ENCODE data around the gene CPTP.

CPTP gene

GRCh38 chr1:1349256-1350012, 24.8 kb downstream of the CPTP start, which contains the start of gene DVL1:
Gene DVL1, minus strand, starts transcription at chr1:1349418. Its CDS starts 353 bp downstream, at chr1:1349065.
- DNase-seq (ENCODE audit: low read depth) = no peak

- no peak for DNase-seq (ENCODE audit: low read depth)
Observed at GRCh38 chr1:1351511-1352427, 27.2 kb downstream of the CPTP start.

DNA sequence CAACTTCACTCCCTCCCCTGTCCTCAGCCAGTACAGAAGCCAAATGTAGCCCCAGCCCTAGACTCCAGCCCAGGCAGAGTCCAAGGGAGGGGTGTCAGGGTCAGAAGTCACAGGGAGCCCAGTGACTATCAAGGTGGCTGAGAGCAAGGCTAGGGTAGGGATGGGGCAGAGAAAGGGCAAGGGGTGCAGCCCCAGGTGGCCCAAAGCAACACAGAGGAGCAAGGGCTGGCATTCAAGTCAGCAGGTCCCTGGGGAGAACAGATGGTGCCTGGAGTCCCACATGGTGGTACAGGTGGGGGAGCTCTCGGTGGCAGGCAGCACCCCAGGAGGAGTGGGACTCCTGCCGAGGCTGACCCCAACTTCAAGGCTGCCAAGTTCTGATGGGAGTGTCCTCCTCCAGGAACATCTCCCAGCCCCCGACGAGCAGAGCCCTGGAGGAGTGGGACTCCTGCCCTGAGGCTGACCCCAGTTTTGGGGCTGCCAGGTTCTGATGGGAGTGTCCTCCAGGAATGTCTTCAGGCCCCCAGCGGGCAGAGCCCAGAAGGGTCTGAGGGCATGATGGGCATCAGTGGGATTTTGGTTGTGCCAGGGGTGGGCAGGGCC, 28.3 kb downstream of the CPTP start:
- DNase-seq (ENCODE audit: low read depth) = no peak

DNA sequence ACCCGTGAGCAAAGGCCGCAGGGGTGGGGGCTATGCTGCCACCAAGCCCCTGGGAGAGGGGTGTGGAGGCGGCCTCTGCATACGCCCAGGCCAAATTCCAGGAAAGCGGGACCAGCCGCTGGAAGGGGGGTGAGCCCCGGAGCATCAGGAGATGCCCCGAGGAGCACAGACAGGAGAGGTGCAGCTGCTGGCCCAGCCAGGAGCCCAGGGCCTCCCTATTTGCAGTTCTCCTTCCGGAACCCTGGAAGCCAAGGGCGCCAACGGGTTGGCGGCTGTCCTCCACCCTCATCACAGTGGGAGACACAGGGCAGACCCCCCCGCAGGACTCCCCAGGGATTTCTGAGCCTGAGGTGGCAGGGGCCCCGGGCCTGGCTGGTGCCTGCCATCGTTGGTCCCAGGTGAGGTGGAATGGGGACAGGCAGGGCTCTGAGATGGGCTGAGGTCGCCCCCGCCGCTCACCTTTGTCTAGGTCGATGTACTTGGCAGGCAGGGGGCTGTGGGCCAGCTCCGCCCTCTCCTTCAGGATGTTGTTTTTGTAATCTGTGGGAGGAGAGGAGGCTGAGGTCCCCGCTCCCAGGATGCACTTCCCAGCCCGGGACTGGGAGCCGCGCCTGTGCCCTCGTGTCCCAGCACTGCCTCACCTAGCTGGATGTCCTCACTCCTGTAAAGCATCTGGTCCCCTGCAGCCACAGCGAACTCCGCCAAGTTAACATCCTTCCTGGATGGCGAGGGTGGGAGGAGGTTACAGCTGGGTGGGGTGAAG, 29.0 kb downstream of the CPTP start:
- no peak for DNase-seq (ENCODE audit: low read depth)

GRCh38 chr1:1354271-1355247, 30.0 kb downstream of the CPTP start:
- DNase-seq (ENCODE audit: low read depth) = no peak

- DNase-seq (ENCODE audit: low read depth) = no peak
Observed at GRCh38 chr1:1355416-1355815, 30.8 kb downstream of the CPTP start.

GRCh38 chr1:1356166-1356795, 31.7 kb downstream of the CPTP start:
- DNase-seq (ENCODE audit: low read depth) = no peak

GRCh38 chr1:1356796-1357401, 32.3 kb downstream of the CPTP start:
- DNase-seq (ENCODE audit: low read depth) = no peak

- DNase-seq (ENCODE audit: low read depth) = no peak
Observed at GRCh38 chr1:1357871-1358432, 33.4 kb downstream of the CPTP start.

DNA sequence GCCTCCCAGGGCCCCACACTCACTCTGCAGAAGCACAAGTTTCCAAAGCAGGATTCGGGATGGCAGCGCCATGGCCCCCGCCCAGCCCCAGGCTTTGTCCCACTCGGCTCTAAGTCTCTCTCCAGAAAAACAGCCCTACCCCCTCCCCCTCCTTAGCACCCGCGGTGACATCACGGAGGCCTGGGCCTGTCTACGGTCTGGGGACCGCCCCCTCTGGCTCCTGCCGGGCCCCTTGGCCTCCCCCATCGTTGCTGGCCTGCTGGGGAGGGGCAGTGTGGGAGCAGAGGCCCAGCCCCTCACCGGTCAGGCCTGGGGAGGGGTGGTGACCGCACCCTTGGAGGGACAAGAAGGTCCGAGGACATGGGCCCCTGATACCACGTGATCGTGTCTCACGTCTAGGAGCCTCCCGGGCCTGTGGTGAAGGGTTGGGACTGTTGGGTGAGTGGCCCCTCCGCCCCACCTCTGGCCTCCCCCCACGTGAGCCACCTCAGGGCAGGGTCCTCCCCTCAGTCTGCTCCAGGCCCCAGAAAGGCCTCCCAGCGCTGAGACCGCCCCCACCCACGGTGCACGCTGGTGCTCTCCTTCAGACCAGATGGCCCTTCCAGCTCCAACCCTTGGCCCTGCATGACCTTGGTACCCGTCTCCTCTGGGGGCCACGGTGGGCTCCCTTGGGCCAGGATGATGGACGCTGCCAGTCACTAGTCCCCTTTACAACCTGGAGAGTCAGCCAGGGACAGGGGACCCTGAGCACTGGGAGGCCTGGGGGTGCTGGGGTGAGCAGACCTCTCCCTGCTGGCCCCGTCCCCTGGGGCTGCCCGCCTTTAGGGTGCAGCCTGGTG, 34.0 kb downstream of the CPTP start, which contains the start of gene MXRA8:
Gene MXRA8 (minus strand): TSS at position 123 of the 839 bp plus-strand sequence. CDS start 51 bp downstream, at position 72.
- peak; percentile 77 for DNase-seq (ENCODE audit: low read depth)

- DNase-seq (ENCODE audit: low read depth) = no peak
Observed at GRCh38 chr1:1359308-1359663, 34.7 kb downstream of the CPTP start.

DNA sequence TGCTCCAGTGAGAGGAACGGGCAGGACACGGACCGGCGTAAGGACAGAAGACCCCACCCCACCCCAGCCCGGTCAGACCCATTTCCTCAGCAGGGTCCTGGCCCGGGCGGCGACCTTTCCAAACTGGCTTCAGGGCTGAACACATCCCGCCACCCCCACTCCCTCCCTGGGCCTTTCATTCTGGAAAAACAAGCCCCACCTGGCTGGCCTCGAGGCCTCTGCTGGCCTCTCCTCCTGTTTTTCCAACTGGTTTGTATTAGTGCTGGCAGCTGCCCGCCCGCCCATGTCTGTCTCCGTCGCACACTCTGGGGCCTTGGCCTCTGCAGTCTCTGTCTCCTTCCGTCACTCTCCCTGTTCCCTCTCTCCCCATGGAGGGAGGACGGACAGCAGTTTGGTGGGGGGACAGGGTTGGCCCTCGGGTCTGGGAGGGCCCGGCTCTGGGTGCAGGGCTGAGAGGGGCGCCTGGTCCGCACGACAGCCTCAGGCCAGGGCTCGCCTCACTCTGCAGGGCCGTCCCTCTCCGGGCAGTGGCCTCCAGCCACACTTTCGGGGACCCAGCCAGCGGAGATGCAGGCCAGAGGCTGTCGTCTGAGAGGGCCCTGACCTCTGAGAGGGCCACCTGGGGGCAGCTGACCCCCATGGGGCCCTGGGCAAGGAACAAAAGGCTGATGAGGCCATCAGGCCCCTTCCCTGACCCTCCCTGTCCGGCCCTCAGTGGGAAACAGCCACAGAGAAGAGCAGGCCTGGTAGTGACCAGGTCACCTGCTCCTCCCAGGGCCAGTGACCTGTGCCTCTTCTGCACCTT, 35.3 kb downstream of the CPTP start:
- DNase-seq (ENCODE audit: low read depth) = no peak

GRCh38 chr1:1360506-1361169, 36.0 kb downstream of the CPTP start:
- DNase-seq (ENCODE audit: low read depth) = peak; percentile 93

DNA sequence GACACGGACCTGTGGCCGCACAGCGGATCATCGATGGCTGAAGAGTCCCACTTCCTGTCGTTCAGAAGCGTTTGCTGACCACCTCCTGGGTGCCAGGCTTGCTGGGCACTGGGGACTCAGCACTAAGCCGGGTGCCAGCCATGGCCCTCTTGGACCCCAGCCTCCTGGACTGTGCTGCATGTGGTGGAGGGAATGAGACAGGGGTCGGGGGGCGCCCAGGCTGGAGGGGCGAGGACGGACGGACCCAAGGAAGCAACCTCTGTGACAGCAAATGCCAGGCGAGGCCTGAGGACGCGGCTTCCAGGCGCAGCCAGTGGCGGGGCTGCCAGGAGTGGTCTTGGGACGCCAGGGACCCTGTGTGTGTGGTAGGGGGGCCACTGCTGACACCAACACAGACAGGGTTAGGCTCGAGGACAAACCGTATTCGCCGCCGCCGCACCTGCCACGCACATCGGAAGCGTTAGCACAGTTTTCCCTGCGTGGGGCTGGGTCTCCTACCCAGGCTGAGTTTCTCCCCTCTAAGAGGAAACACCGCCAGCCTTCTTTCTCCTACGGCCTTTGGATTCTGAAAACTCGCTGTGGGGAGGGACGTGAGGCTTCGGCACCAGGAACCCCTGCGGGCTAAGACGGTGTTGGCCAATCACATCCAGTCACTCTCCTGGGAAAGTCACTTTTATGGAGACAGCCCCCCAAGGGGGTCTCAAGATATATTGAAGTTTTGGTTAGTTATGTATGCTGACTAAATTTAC, 36.8 kb downstream of the CPTP start:
- DNase-seq (ENCODE audit: low read depth) = no peak

- DNase-seq (ENCODE audit: low read depth) = peak; percentile 71
Observed at GRCh38 chr1:1361982-1362423, 37.4 kb downstream of the CPTP start.

- DNase-seq (ENCODE audit: low read depth) = no peak
Observed at GRCh38 chr1:1364266-1364665, 39.7 kb downstream of the CPTP start.
